Right renal pelvis (tissue), 4 donors: ENCODE measurements around the gene ZNF800. TPM values are rescaled to one million over a fixed set of nuclear protein-coding genes. Genes with fewer than 3 reads are reported as not detected.
"Not testable (repeated sequence)": the region's sequence is repeated elsewhere in the genome, so short reads cannot be mapped to it uniquely, and the experiment has no call there.

ENCODE experiments used
- DNase-seq, 4 donors: peaks; one replicate each; pipeline ENCODE4 v3.0.0-alpha.2; 2013; ENCODE audit warnings: low read depth in 4 of 4, low spot score in 3 of 4, missing footprints in 1 of 4
- polyA plus RNA-seq, 4 donors: library from polyadenylated mRNA; unstranded; fragments of 120-200 nt; gene quantifications; one replicate each; pipeline ENCODE4 v1.2.1, GENCODE V29; 2013; ENCODE audit not compliant: insufficient read length in 4 of 4

The ZNF800 gene, protein sequence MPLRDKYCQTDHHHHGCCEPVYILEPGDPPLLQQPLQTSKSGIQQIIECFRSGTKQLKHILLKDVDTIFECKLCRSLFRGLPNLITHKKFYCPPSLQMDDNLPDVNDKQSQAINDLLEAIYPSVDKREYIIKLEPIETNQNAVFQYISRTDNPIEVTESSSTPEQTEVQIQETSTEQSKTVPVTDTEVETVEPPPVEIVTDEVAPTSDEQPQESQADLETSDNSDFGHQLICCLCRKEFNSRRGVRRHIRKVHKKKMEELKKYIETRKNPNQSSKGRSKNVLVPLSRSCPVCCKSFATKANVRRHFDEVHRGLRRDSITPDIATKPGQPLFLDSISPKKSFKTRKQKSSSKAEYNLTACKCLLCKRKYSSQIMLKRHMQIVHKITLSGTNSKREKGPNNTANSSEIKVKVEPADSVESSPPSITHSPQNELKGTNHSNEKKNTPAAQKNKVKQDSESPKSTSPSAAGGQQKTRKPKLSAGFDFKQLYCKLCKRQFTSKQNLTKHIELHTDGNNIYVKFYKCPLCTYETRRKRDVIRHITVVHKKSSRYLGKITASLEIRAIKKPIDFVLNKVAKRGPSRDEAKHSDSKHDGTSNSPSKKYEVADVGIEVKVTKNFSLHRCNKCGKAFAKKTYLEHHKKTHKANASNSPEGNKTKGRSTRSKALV
- polyA plus RNA-seq: 10 to 100 TPM; 18.6 to 25.2 (median 22.6) TPM

DNA sequence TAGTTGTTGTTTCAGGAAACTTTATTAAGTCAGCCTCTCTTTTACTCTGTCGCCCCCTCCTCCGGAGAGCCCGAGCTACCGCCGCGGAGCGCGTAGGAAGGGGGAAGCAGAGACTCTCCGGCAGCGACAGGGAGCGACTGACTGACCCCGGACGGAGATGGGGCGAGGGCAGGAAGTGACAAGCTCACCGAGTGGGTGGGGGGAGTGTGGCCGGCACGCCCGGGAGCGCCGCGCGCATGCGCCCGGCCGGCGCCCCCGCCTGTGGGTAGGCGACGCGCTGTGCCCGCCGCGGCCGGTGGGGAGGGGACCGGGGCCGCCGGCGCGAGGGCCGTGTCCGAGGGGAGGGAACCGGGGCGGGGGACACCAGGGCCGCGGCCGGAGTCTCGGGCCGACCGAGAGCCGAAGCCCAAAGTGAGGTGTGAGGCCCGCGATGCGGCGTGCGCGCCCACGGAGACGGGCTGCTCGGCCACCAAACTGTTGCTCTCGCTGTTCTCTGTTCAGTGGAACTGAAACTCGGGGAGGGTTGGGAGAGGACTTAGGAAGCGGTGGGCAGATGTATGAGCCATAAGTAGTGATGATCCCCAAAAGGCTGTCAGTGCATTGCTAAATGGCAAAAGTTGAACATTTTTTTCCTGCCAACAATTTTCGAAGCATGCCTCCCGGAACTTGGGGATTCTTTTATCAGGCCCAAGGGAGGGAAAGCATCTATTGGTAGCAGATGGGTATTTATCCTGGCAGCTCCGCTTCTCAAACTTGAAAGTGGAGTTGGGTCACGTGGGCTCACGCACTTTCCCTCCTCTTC lies at the start of gene ZNF800:
ZNF800 (minus strand) TSS at position 143 of the 802 bp plus-strand sequence. CDS start 1,151 bp downstream, outside the sequence.
- DNase-seq: peak; percentile 70 to 80 (median 72)

DNA sequence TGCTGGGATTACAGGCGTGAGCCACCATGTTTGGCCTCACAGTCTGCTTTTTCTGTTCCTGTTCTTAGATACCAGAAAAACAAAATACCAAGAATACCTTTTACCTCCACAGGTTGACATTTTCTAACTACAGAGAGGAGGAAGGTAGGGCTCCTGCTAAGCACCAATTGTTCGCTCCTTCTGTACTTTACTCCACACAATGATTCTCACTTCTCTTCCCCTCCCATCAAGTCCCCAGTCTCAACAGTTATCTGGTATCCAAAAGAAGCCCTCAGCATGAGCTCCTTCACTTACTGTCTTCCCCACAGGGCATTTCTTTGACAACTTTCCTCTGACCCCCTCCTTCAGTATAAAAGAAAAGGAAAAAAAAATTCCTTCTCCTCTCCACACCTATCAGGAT lies 47.7 kb upstream of the ZNF800 start:
- DNase-seq: no peak

DNA sequence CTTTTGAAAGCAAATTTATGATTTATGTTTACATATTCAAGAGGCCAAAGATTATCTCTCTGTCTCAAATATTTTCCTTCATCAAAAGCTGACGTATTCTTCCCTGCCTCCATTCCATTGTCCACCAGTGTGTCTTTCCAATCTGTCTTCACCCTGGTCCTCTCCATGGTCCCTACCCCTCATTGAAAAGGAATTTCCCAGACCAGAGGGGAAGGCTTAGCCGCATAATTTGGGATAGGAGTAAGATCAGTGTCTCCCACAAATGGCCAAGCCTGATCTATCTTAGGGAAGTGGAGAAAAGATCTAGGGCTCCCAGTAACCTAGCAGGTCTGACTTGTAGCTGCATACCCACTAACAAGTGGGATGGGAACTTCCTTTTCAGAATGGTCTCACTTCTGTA lies 46.3 kb upstream of the ZNF800 start:
- DNase-seq: no peak

DNA sequence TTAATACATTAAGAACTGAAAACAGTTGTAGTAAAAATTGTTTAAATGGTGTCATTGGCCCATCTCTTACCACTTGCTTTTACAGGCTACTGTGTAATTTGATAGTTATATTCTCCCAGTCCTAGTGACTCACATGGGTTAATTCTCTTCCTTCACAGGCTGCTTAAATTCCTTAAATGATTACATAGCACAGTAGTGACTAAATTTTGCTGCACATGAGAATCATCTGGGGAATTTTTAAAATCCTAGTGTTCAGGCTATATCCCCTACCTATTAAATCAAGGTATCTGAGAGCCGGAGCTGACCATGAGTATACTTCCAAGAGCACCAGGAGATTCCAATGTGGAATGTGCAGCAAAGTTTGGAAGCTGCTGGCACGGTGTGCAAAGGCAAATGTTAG lies 45.3 kb upstream of the ZNF800 start:
- DNase-seq: no peak

DNA sequence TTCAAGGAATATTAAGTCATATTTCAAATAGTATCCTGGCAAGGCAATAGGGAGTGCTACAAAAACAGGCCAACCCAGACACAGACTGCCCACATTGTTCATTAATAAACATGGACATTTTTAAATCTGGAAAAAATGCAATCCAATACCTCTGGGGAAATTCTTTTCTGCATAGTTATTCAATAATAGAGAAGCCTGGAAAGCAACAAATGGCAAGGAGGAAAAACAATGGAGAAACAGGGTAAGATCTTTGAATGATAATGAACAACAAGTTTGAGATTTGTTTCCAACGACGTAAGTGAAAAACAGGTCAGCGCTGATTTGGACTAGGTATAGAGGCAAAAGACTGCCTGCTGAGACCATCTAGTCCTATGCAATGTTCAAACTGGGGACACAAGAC lies 44.7 kb upstream of the ZNF800 start:
- no peak for DNase-seq

DNA sequence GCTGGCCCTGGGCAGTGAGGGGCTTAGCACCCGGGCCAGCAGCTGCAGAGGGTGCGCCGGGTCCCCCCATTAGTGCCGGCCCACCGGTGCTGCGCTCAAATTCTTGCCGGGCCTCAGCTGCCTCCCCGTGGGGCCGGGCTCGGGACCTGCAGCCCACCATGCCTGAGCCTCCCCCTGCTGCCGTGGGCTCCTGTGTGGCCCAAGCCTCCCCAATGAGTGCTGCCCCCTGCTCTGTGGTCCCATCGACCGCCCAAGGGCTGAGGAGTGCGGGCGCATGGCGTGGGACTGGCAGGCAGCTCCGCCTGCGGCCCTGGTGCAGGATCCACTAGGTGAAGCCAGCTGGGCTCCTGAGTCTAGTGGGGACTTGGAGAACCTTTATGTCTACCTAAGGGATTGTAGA lies 36.8 kb upstream of the ZNF800 start:
- DNase-seq: not testable (repeated sequence)

DNA sequence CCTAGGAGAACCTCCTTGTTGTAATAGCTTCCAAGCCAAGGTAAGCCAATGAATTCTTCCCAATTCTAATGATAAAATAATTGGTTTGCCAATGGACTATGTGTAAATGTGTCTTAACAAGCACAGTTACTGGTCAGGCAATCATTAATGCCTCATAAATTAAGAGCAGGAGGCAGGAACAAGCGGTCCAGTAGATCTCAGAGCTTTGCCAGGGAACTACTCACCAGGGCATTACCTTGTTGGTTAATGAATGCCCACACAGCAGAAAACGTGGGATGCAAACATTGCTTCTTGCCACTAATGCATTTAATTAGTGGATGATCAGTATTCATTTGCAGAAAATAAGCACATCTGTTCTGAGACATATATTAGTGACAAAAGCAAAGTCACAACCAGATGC lies 26.7 kb upstream of the ZNF800 start:
- DNase-seq: peak in 3 of 4 donors; percentile 7 to 13 (median 10)

DNA sequence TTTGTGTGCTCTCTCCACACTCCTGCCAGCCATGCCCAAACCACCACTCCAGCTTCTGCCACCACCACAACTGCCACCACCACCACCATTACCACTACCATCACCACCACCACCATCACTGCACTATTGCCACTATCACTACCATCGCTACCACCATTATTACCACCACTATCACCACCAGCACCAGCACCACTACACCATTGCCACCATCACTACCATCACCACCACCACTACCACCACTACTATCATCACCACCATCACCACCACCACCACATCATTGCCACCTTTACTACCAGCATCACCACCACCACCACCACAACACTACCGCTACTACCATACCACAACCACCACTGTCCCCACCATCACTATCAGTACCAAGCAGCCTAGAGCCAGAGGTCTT lies 26.0 kb upstream of the ZNF800 start:
- no peak for DNase-seq

DNA sequence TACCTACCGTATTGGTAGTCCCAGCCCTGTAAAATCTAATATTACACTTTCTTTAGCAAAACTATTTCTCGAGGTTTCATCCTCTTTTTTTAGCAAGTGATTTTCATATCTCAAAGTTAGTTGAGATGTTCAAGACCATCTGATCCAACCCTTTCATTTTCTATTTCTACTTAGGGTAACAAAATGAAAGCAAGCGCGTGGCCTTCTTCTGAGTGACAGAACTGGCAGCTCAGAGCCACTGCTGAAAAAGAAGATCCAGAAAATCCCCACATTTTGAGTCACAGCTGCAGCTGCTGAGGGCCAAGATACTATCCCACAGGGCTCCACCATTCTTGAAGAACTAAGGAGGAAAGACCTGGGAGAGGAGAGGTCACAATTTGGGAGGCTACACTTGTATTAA lies 24.8 kb upstream of the ZNF800 start:
- no peak for DNase-seq

DNA sequence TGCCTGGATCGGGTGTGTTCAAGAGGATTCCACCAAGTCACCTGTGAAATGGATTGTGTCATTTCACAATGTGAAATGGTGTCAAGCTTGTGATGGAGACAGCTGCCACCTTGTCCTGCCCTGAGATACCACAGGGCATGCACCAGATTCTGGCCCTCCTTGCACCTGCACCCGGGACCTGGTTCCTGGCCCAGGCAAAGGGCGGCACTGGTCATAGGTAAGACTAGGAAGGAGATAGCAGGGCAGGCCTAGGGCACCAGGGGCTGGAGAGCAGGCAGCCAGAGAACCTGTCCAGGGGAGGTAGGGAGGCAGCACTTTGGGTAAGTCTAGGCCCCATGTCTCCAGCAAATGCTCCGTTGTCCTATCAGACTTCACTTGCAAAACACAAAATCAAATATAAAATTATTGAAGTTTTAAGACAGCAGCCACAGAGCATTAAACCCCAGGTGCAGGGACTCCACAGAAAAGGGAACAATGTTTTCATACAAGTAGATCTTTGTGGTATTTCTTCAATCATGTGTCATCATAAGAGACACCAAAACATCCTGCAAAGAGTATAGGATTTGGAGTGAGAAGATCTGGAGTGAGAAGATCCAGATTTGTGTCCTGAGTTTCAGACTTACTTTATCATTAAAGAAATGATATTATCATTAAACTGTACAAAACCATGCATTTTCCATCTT lies 22.7 kb upstream of the ZNF800 start:
- no peak for DNase-seq

DNA sequence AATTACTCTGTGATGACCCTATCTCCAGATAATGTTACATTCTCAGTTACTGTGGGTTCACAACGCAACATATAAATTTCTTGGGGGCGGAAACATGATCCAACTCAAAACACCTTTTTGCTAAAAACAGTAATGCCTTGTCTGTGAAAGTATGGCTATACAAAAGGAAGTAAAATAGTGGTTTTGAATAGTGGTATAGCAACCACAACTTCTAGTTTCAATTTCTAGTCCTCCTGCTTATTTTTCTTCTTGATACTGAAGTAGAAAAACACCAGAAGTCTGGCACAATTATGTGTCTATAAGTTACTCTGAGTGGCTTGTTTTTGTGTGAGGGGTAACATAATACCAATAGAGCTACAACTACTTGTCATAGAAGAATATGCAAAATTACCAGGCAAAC lies 21.5 kb upstream of the ZNF800 start:
- no peak for DNase-seq

DNA sequence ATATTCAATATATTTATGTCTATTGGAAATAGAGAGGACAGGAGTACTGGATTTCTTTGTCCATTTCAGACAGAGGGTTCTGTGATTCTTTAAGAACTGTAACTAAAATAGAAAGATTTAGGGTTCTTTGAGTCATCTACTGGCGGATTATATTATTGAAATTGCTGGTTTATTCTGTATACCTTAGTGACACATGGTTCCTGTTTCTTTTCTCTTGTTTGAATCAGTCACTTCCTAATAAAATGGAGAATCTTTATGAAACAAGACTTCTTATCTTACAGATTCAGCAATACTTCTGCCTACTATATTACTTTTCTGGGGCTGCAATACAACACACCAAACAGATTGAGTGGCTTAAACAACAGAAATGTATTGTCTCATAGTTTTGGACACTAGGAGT lies 20.8 kb upstream of the ZNF800 start:
- no peak for DNase-seq

DNA sequence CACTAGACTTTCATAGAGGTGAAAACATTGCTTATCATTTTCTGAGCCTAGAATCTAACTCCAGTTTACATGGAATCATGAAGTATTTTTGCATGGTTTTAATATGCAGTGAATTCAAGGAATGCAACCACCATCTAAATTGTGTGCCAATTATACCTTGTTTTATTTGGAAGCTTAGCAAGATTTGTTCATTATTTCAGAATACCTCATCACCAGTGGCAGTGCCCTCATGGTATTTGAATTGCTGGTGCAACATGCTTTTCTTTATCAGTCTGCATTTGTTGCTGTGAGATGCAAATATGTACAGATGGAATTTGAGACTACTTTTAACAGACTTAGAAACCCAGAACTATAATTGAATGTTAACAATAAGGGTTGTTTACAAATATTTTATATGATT lies 18.7 kb upstream of the ZNF800 start:
- no peak for DNase-seq

DNA sequence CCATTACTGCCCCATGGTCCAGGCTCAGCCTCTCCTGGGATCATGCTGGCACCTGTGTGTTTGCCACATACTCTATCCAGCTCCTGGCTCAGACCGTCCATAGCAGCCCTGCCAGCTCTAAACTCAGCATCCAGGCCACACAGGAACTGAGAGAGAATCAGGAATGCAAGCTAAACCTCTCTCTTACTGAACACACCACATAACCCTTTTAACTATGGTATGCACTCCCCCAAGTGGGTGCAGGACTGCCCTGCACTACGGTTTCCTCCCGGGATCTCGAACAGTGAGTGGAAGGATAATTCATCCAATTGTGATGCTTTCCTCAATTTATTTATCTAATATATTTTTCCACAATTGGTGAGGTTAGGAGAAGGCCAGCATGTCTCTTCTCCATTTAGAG lies 17.1 kb upstream of the ZNF800 start:
- no peak for DNase-seq

DNA sequence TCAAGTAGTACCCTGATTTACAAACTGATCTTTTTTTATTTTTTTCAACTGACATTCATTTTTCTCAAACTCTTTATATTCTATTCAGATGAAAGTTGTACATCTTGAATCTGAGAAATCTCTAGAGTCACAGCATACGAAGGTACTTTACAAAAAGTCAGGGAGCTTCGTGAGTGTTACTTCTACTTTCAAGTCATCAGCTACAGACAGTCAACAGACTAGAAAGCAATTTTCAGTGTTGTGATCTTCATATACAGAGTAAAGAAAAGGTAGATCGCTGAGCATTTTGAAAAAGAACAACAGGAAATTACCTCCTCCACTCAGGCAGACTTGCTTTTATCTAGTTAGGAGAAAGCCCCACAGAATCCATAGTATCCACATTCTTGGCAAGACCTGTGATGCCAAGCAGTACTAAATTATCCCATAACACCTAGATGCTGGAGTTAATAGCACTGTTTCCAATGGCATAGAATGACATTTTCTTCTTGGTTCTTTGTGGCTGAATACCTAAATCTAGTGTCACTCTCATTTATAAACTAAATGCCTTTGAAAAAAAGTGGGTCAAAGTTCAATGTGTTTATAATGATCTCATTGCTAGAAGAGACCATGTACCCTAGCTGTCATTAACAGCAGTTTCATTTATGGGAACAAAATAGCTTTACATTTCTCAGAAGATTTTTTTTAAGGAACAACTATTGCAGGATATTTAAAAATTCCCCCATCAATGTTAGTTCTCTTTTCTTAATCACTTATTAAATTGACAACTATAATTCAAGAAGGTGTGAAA lies 12.0 kb upstream of the ZNF800 start:
- DNase-seq: no peak

DNA sequence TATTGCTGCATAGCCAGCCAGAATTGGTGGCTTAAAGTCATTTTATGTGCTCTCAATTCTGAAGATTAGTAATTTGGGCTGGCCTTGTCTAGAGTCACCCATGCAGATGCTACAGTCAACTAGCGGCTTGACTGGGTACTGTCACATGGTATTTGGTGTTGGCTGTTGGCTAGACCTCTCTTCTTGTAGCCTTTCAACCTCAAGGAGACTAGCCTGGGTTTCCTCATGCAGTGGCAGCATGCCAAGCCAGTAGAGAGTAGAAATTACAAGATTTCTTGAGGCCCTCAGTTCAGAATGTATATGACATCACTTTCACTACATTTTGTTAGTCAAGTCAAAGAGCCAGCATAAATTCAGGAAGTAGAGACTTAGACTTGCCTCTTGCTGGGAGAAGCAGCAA lies 3.7 kb upstream of the ZNF800 start:
- DNase-seq: no peak

DNA sequence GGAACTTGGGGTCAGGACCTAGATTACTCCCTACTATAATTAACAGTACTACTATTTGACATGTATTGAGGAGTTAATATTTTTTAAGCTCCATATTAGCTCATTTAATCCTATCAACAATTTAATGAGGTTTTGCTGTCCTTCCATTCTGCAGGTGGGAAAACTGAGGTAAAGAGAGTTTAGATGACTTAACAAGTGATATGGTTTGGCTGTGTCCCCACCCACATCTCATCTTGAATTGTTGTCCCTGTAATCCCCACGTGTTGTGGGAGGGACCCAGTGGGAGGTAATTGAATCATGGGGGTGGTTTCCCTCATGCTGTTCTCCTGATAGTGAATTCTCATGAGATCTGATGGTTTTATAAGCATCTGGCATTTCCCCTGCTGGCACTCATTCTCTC lies 2.6 kb upstream of the ZNF800 start:
- not testable (repeated sequence) for DNase-seq

DNA sequence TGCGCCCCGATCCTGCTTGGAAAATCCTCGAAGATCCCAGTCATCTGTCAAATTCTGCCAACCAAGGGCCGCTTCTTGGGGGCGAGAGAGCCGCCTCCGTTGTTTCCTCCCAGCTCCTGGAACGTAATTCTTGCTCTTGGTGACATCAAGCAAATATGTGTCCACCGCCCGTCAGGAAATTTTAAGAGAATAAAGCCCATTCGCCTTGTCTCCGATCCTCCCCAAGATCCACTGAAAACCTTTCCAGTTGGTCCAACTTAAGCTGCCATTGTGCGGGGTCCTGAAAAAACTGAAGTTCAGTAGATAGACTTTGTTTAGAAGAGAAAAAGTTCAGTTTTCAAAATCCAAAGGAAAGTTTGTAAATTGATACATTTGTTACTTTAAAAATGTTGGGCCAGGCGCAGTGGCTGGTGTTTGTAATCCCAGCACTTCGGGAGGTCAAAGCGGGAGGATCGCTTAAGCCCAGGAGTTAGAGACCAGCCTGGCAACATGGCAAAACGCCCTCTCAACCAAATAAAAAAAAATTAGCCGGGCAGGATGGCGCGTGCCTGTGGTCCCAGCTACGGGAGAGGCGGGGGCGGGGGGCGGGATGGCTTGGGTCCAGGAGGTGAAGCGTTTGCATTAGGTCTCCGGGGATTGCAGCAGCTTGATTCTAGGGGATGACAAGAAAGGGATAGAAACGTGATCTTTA lies 1.0 kb upstream of the ZNF800 start:
- DNase-seq: no peak

DNA sequence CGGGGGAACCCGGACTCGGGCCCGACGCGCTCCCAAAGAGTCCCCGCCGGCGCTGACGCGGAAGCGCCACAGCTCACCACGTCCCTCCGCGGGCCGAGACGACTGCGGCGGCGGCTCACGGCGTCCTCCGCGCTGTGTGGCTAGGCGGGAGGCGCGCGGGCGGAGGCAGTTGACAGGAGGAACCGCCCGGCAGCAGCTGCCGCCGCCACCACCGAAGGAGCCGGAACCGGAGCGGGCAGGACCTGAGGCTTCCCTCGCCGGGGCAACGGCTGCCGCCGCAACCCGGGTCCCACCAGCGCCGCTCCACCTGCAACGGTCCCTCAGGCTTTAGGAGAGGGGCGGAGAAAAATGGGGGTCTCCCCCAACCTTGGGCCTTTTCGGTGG lies 334 bp downstream of the ZNF800 start:
- DNase-seq: peak in 2 of 4 donors; percentile 25 to 45
